ENCODE results near the gene CCL19. TPM values are rescaled to one million over a fixed set of nuclear protein-coding genes. Genes with fewer than 3 reads are reported as not detected.
"Not testable (repeated sequence)": the region's sequence is repeated elsewhere in the genome, so short reads cannot be mapped to it uniquely, and the experiment has no call there.

The CCL19 gene
- total RNA-seq (not detected in 2 replicates), polyA plus RNA-seq (not detected in 2 replicates), polyA minus RNA-seq (not detected in 2 replicates), Bru-seq, nascent RNA (not detected), BruChase-seq, experiment 1, labeled RNA remaining after a 6-hour chase (not detected), BruChase-seq, experiment 2, labeled RNA remaining after a 2-hour chase (not detected)
- not detected in 2 replicates for polyA plus RNA-seq (2011; cell fraction: cytosol; rRNA removed)
- not detected in 2 replicates for polyA plus RNA-seq (2011; cell fraction: nucleus; rRNA removed)
- not detected in 2 replicates for polyA plus RNA-seq (2012)
- polyA minus RNA-seq (2011; cell fraction: cytosol; rRNA and poly(A)+ RNA removed) = not detected
- polyA minus RNA-seq (2011; cell fraction: nucleus; rRNA and poly(A)+ RNA removed) = not detected in 2 replicates
- long read RNA-seq = 0 reads

- Histone ChIP-seq H3K79me2 (ENCODE audit: control insufficient read depth, insufficient read depth, low read length) (no peaks in the 10 kb centered on the region), H3K36me3 (ENCODE audit: control insufficient read depth in 2 of 2, extremely low read depth in 1 of 2, insufficient read depth in 2 of 2, low read length in 2 of 2) (no peaks in the 10 kb centered on the region), H3K9me1 (replicated peaks; ENCODE audit: control insufficient read depth, extremely low read depth, insufficient read depth, low read length) (no peaks in the 10 kb centered on the region), H3K9ac (replicated peaks; ENCODE audit: extremely low read depth, insufficient read depth, low read length) (no peak within 1 kb of the TSS), H4K20me1 (replicated peaks; ENCODE audit: control insufficient read depth, extremely low read depth, insufficient read depth, low read length) (no peaks in the 10 kb centered on the region), H3K4me1 (ENCODE audit: control insufficient read depth, extremely low read depth, insufficient read depth, low read length) (no peaks in the 10 kb centered on the region), H3K27me3 (ENCODE audit: control insufficient read depth in 2 of 2, insufficient read depth in 2 of 2, low read length in 2 of 2) (peaks cover 4 to 7% of the 10 kb centered on the region in 2 experiments), H3K4me3 (replicated peaks in 1 of 3; ENCODE audit: insufficient read depth in 1 of 3, low read depth in 1 of 3, low read length in 3 of 3) (no peak within 1 kb of the TSS), H3K9me3 (replicated peaks; ENCODE audit: control insufficient read depth, insufficient read depth, low read length) (no peaks in the 10 kb centered on the region), H3K27ac (ENCODE audit: insufficient read depth, low read depth, low read length) (no peak within 1 kb of the TSS), H2AFZ (ENCODE audit: low read depth, low read length) (no peak within 1 kb of the TSS), H3K4me2 (ENCODE audit: insufficient read depth, low read length) (no peak within 1 kb of the TSS)
- dilution Hi-C loops (cut with MboI; ENCODE audit: extremely low pct_ligation_motif_present, low sequenced_read_pairs) (no loop called here), intact Hi-C loops (cut with micrococcal nuclease) (no loop called here)
- TF ChIP-seq MYC (IDR thresholded peaks at IDR 0.05; ENCODE audit: low read depth, low read length) (no peak), POLR2AphosphoS5 (IDR thresholded peaks at IDR 0.05; ENCODE audit: insufficient read depth, low read depth, low read length) (no peak), FOS (IDR thresholded peaks at IDR 0.05; ENCODE audit: borderline replicate concordance, insufficient read depth, low read length) (no peak), JUN (IDR thresholded peaks at IDR 0.05; ENCODE audit: borderline replicate concordance, insufficient read depth, insufficient read length, low read depth) (no peak)
- no peak for FAIRE-seq
- ChIA-PET CTCF (interaction anchor here (0.5 to 3.3 kb wide), 3 partner anchors 11 to 19 kb away, joined by 3 to 11 read pairs (median 3); partner anchors contain the start of gene CCL21), POLR2A (interaction anchor here (0.7 kb wide), 1 partner anchor 19 kb away, joined by 9 read pairs; the partner anchor contains the start of gene CCL21)
- DNase-seq (ENCODE audit: low read depth, low spot score) = no peak
- no TSS peak for BruUV-seq (replicated peaks)
Measured at GRCh38 chr9:34690983-34691935, at the start of gene CCL19. Gene CCL19, minus strand, starts transcription at chr9:34691276. Its CDS starts 137 bp downstream, at chr9:34691139.

DNA sequence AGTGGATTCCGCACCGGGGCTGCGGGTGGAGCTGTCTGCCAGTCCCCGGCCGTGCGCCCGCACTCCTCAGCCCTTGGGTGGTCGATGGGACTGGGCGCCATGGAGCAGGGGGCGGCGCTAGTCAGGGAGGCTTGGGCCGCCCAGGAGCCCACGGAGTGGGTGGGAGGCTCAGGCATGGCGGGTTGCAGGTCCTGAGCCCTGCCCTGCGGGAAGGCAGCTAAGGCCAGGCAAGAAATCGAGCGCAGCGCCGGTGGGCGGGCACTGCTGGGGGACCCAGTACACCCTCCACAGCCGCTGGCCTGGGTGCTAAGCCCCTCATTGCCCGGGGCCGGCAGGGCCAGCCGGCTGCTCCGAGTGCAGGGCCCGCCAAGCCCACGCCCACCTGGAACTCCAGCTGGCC, 49.1 kb upstream of the CCL19 start:
- H3K9me1 ChIP-seq (replicated peaks; ENCODE audit: control insufficient read depth, extremely low read depth, insufficient read depth, low read length); H3K36me3 ChIP-seq (ENCODE audit: control insufficient read depth in 2 of 2, extremely low read depth in 1 of 2, insufficient read depth in 2 of 2, low read length in 2 of 2); H3K27ac ChIP-seq (ENCODE audit: insufficient read depth, low read depth, low read length); H3K79me2 ChIP-seq (ENCODE audit: control insufficient read depth, insufficient read depth, low read length); FAIRE-seq; POLR2A ChIA-PET; intact Hi-C loops (cut with micrococcal nuclease); H3K9ac ChIP-seq (replicated peaks; ENCODE audit: extremely low read depth, insufficient read depth, low read length); H4K20me1 ChIP-seq (replicated peaks; ENCODE audit: control insufficient read depth, extremely low read depth, insufficient read depth, low read length); BruUV-seq (replicated peaks); H3K4me3 ChIP-seq (replicated peaks in 1 of 3; ENCODE audit: insufficient read depth in 1 of 3, low read depth in 1 of 3, low read length in 3 of 3); H3K4me1 ChIP-seq (ENCODE audit: control insufficient read depth, extremely low read depth, insufficient read depth, low read length); dilution Hi-C loops (cut with MboI; ENCODE audit: extremely low pct_ligation_motif_present, low sequenced_read_pairs); H3K4me2 ChIP-seq (ENCODE audit: insufficient read depth, low read length); H2AFZ ChIP-seq (ENCODE audit: low read depth, low read length); DNase-seq (ENCODE audit: low read depth, low spot score); H3K9me3 ChIP-seq (replicated peaks; ENCODE audit: control insufficient read depth, insufficient read depth, low read length): not testable (repeated sequence)
- H3K27me3 ChIP-seq (ENCODE audit: control insufficient read depth in 2 of 2, insufficient read depth in 2 of 2, low read length in 2 of 2) = peaks cover 8 to 12% of the 10 kb centered on the region in 2 experiments
- CTCF ChIA-PET = interaction anchor here (1.7 kb wide), 1 partner anchor 38 kb away, joined by 3 read pairs; no protein-coding TSS in a partner anchor

All from endothelial cell of umbilical vein (primary cell).